ACC112 (cell line): ENCODE results near the gene SSRP1.
"Not testable (repeated sequence)": the region's sequence is repeated elsewhere in the genome, so short reads cannot be mapped to it uniquely, and the experiment has no call there.

ENCODE experiments used
- H2AFZ ChIP-seq: fragments of 200-600 bp; sonication (generic); one replicate; pipeline ENCODE4 v1.6.0; 2017; ENCODE audit warnings: antibody characterized with exemption, low read length; ENCODE audit not compliant: unreplicated experiment
- H3K27ac ChIP-seq: fragments of 200-600 bp; sonication (generic); 2 replicates; pipeline ENCODE4 v1.5.1; 2014; ENCODE audit warnings: low read depth, mild to moderate bottlenecking, antibody characterized with exemption, low read length, moderate library complexity
- H3K27me3 ChIP-seq: fragments of 200-600 bp; sonication (generic); 2 replicates; pipeline ENCODE4 v1.6.1; 2014; ENCODE audit warnings: mild to moderate bottlenecking, antibody characterized with exemption, low read length, moderate library complexity, mixed read lengths; ENCODE audit not compliant: insufficient read depth
- H3K36me3 ChIP-seq: fragments of 200-600 bp; sonication (generic); 2 replicates; pipeline ENCODE4 v1.6.1; 2016; ENCODE audit warnings: mild to moderate bottlenecking, antibody characterized with exemption, low read length, moderate library complexity, mixed read lengths; ENCODE audit not compliant: insufficient read depth
- H3K4me1 ChIP-seq: fragments of 200-600 bp; sonication (generic); one replicate; pipeline ENCODE4 v1.6.1; 2016; ENCODE audit warnings: low read length, mixed read lengths; ENCODE audit not compliant: insufficient read depth, unreplicated experiment, control insufficient read depth
- H3K4me3 ChIP-seq: fragments of 200-600 bp; sonication (generic); 2 replicates; pipeline ENCODE4 v1.5.1; 2014; ENCODE audit warnings: mild to moderate bottlenecking, low read depth, low read length
- H3K79me2 ChIP-seq: fragments of 200-600 bp; sonication (generic); one replicate; pipeline ENCODE4 v1.6.0; 2016; ENCODE audit warnings: low read length; ENCODE audit not compliant: control insufficient read depth, unreplicated experiment, insufficient read depth

SSRP1 gene

DNA sequence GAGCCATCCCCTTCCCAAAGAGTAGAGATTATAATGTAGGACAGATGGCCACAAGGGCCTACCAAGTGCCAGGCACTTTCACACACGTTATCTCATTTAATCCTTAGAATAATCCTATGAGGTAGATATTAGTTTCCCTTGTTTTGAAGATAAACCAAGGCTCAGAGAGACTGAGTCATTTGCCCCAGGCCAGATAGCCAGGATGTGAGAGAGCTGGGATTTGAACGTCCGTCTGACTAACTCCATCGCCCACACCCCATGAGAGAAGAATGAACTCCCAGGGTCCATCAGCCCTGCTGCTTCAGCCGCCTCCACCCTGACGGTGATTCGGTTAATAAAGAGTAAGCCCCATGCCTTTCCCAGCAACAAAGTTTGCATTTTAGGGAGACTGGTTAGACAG lies 34.6 kb upstream of the SSRP1 start:
- H3K79me2 ChIP-seq, result no peaks in the 10 kb centered on the region
- peaks cover 19% of the 10 kb centered on the region; the same call in 1 of the 2 replicates for H3K27me3 ChIP-seq
- peaks cover 4% of the 10 kb centered on the region for H3K4me1 ChIP-seq
- H3K36me3 ChIP-seq, result no peaks in the 10 kb centered on the region
- no peak overlapping the region for H3K27ac ChIP-seq
- H2AFZ ChIP-seq, result no peak overlapping the region
- H3K4me3 ChIP-seq, result no peak overlapping the region

DNA sequence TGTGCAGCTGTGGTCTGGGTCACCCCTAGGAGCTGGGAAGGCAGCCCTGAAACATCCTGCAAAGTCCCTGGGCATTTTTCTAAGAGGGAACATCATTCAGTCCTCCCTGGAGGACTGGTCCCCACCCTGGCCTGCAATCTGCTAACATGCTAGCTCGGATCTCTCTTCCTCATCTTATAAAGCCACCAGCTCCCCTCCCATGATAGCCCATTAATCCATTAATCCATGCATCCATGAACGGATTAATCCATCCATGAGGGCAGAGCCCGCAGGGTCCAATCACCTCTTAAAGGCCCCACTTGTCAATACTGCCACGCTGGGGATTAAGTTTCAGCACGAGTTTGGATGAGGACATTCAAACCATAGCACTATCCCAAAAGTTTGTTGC lies 33.1 kb upstream of the SSRP1 start:
- Histone ChIP-seq H3K36me3 (no peaks in the 10 kb centered on the region), H2AFZ (no peak overlapping the region), H3K27me3 (peaks cover 33% of the 10 kb centered on the region), H3K79me2 (no peaks in the 10 kb centered on the region), H3K27ac (no peak overlapping the region), H3K4me1 (peaks cover 4% of the 10 kb centered on the region), H3K4me3 (no peak overlapping the region)

DNA sequence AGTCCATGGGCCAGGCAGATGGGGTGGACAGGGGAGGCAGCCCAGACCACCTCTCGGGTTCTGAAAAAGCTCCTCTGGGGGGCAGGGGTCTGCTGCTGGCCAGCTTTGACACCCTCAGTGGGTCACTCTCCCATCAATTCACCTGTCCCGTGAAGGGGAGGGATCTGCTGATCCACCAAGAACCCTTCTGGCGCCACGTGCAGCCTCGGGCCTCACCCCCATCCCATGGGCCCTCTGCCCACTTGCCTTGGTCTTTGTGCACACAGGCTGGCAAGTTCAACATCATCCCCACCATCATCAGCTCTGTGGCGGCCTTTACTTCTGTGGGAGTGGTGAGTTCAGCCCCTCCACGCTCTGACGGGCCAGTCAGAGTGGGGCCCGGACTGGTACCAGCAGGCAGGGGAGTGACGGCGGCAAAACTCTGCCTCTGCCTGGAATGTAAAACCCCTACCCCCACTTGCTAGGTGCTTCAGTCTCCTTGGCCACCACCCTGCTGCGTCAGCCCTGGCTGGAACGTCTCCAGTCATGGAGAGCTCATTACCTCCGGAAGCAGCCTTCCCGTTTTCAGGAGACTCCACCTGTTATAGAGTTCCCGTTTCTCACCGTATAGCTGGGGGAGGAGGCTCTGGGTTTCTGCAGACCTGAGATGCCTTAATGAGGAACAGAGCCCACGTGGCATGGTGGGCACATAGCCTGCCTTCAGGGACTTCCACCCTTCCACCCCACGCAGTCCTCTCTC lies 32.6 kb upstream of the SSRP1 start:
- Histone ChIP-seq H3K27me3 (peaks cover 38% of the 10 kb centered on the region), H3K4me3 (no peak overlapping the region), H3K79me2 (no peaks in the 10 kb centered on the region), H2AFZ (no peak overlapping the region), H3K36me3 (no peaks in the 10 kb centered on the region), H3K4me1 (peaks cover 4% of the 10 kb centered on the region), H3K27ac (no peak overlapping the region)

DNA sequence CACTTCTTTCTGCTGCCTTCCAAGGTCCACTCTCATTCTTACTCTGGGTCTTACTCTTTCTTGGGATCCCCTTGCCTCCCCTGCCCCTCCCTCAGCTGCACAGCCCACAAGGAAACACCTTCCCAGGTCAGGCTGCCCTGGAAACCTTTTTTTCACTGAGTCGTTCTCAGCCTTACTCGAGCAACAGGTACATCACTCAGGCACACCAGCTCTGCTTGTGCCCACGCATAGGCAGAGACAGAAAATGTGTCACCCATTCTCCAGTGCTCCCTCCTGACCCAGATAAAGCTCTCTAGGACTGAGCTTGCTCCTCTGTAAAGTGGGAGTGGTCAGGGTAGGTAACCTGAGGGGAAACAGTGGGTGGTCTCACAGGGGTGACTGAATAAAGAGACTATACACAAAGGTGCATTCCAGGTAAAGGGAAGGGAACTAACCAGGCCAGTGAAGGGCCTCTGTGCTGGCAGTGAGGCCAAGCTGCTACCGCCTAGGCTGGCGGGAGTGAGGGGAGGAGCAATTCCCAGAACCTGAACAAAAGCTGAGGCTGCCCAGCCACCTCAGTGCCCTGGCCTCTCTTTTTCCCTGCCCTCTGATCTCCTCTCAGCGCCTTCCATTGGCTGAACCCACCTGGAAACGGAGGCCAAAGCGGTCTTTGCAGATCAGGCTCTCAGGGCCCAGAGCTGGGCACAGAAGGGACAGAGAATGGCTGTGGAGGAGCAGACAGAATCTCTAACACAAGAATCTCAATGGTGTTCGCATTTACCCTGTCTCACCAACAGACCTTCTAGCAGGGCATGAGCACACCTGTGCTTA lies 29.4 kb upstream of the SSRP1 start:
- H3K4me1 ChIP-seq, result peaks cover 3% of the 10 kb centered on the region
- H3K27me3 ChIP-seq, result peaks cover 50% of the 10 kb centered on the region
- H2AFZ ChIP-seq, result no peak overlapping the region
- no peak overlapping the region for H3K4me3 ChIP-seq
- no peaks in the 10 kb centered on the region for H3K36me3 ChIP-seq
- H3K79me2 ChIP-seq, result no peaks in the 10 kb centered on the region
- H3K27ac ChIP-seq, result no peak overlapping the region

DNA sequence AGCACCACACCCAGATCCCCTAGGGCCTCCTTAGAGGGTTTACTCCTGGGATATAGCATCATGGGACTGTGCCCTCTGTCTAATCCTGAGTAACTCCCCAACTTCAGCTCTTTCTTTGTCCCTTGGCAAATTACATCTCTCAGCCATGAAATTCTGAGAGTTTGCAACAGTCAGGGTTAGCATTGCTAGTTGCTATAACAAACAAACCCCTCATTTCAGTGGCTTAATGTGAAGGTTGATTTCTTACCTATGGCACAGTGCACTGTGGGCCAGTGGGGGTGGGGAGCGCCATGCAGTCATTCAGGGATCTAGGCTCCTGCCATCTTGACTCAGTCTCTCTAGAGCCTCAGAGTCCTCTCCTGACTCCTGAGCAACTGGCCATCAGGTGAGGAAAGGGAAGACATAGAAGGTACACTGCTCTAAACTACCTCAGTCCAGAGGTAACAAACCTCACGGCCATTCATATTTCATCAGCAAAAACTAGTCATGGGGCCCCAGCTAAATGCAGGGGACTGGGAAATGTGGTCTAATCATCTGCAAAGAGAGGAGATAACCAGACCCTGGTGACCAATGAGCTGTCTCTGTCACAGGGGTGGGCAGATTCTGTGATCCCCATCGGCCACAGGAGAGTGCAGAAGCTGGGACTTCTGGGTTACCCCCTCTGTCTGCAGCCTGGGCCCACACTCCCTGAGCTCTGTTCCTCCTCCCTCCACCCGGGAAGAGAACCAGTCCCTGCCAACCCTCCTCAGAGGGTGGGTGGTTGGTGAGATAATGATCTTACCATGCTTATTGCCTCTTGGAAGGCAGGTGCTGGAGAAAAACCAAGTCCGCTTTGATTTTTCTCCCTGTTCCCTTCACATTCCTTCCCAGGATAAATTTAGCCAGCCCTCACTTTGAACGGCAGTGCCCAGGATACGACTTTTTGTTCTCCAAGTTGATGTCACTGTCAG lies 27.7 kb upstream of the SSRP1 start:
- H3K36me3 ChIP-seq, result no peaks in the 10 kb centered on the region
- H3K27me3 ChIP-seq, result peaks cover 50% of the 10 kb centered on the region
- H2AFZ ChIP-seq, result no peak overlapping the region
- no peaks in the 10 kb centered on the region for H3K79me2 ChIP-seq
- H3K4me3 ChIP-seq, result no peak overlapping the region
- H3K4me1 ChIP-seq, result no peaks in the 10 kb centered on the region
- H3K27ac ChIP-seq, result no peak overlapping the region

DNA sequence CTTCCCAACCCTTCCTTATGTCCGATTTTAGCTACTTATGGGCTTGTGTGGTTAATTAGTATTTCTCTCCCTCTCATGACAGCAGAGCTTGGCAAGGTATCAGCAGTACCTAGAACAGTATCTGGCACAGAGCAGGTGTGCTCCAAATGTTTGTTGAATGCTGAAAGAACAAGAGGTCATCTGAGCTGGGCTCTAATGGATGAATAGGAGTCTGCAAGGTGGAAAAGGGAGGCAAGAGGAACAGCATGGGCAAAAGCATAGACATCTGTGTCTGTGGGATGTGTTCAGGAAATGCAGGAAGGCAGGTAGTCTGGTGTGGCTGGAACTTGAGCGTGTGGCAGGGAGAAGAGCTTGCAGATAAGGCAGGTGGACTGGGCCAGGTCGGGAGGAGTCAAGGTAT lies 26.2 kb upstream of the SSRP1 start:
- no peak overlapping the region for H3K4me3 ChIP-seq
- peaks cover 47% of the 10 kb centered on the region for H3K27me3 ChIP-seq
- H3K36me3 ChIP-seq, result no peaks in the 10 kb centered on the region
- H3K4me1 ChIP-seq, result no peaks in the 10 kb centered on the region
- H2AFZ ChIP-seq, result no peak overlapping the region
- H3K79me2 ChIP-seq, result no peaks in the 10 kb centered on the region
- no peak overlapping the region for H3K27ac ChIP-seq

DNA sequence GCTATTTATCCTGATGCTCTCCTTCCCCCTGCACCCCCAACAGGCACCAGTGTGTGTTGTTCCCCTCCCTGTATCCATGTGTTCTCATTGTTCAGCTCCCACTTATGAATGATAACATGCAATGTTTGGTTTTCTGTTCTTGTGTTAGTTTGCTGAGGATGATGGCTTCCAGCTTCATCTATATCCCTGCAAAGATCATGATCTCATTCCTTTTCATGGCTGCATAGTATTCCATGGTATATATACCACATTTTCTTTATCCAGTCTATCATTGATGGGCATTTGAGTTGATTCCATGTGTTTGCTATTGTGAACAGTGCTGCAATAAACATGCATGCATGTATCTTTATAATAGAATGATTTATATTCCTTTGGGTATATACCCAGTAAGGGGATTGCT lies 25.7 kb upstream of the SSRP1 start:
- not testable (repeated sequence) for H3K4me1 ChIP-seq, H3K36me3 ChIP-seq, H2AFZ ChIP-seq, H3K27ac ChIP-seq, H3K4me3 ChIP-seq, H3K79me2 ChIP-seq
- H3K27me3 ChIP-seq, result peaks cover 45% of the 10 kb centered on the region

DNA sequence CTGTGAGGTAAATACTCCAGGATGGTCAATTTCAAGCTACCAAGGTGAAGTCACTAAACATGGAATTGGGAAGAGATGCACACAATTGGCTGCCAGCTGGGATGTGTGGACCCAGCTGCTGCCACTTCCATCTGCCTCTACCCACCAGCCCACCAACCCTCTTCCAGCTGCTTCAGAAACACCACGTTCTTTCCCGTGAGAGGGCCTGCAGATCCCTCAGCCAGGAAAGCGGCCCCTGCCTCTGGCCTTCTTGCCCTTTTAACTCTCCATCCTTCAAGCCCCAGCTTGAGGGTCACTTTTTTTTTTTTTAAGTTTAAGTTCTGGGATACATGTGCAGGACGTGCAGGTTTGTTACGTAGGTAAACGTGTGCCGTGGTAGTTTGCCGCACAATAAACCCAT lies 25.3 kb upstream of the SSRP1 start:
- no peaks in the 10 kb centered on the region for H3K36me3 ChIP-seq
- no peak overlapping the region for H3K27ac ChIP-seq
- peaks cover 41% of the 10 kb centered on the region for H3K27me3 ChIP-seq
- H3K4me1 ChIP-seq, result no peaks in the 10 kb centered on the region
- H3K79me2 ChIP-seq, result no peaks in the 10 kb centered on the region
- no peak overlapping the region for H3K4me3 ChIP-seq
- H2AFZ ChIP-seq, result no peak overlapping the region

DNA sequence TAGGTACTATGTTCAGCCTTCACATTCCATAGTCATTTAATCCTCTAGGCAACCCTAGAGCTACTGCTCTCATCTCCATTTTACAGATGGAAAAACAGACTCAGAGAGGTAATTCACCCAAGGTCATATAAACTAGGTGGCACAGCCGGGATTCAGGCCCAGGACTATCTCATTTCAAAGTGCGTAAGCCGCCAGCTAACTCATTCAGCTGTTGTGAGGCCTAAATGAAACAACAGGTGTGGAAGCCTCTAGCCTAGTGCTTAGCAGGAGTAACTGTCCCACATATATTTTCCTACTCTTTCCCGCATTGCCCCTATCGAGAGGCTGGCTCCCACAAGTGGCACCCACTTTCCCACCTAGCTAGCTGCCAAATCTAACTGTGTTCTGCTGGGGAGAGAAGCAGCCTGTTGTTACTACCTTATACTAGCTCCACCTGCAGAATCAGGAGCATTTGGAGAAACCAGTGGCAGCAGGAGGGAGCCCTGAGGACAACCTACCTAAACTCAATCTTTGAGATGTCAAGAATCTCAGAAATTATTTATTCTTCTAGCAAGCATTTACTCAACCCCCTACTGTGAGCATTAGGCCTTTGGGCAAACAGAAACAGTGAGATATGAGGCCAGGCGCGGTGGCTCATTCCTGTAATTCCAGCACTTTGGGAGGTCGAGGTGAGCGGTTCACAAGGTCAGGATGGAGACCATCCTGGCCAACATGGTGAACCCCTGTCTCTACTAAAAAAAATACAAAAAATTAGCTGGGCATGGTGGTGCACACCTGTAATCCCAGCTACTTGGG lies 24.4 kb upstream of the SSRP1 start:
- Histone ChIP-seq H3K27ac (no peak overlapping the region), H3K27me3 (peaks cover 35% of the 10 kb centered on the region), H3K4me3 (no peak overlapping the region), H3K36me3 (no peaks in the 10 kb centered on the region), H3K79me2 (no peaks in the 10 kb centered on the region), H2AFZ (no peak overlapping the region), H3K4me1 (no peaks in the 10 kb centered on the region)

DNA sequence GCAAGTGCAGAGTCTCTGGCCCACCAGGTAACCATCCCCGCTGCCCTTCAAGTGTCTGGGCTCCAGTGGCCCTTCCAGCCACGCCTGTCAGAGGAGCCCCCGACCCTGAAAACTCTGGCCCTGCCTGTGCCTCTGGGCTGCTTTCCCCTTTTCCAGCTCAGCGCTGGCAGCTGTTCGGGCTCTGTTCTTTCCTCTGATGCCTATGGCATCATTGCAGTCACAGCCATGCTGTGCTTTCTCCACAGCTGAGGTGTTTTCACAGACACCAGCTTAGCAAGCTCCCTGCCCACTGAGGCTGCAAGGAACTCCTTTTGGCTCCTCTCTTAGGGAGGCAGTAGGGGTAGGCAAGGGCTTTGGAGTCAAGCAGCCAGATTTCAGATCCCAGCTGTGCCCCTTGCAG lies 23.7 kb upstream of the SSRP1 start:
- Histone ChIP-seq H3K4me3 (no peak overlapping the region), H3K27me3 (peaks cover 28% of the 10 kb centered on the region), H3K4me1 (no peaks in the 10 kb centered on the region), H3K79me2 (no peaks in the 10 kb centered on the region), H3K36me3 (no peaks in the 10 kb centered on the region), H2AFZ (no peak overlapping the region), H3K27ac (no peak overlapping the region)
